ENCODE data around the gene ABHD15.

The ABHD15 gene

GRCh38 chr17:29546085-29546484 is 20.8 kb downstream of the ABHD15 start:
- no CpG with 5 or more reads among the region's 1 CpG for WGBS
- no peak overlapping the region for H2BK5ac ChIP-seq (ENCODE audit: low read depth, low read length, poor library complexity, severe bottlenecking)
- peaks cover 18 to 61% of the 10 kb centered on the region in 2 experiments for H3K36me3 ChIP-seq (ENCODE audit: control insufficient read depth in 1 of 2, insufficient read depth in 2 of 2, low read depth in 1 of 2, low read length in 2 of 2)
- H3K4me2 ChIP-seq (ENCODE audit: low read length, poor library complexity, severe bottlenecking): no peak overlapping the region
- no peak overlapping the region for H3K4me3 ChIP-seq (ENCODE audit: insufficient read depth in 1 of 2, low read depth in 1 of 2, low read length in 2 of 2)
- no peak overlapping the region for H2AFZ ChIP-seq (ENCODE audit: low read depth, low read length)
- H2BK120ac ChIP-seq (ENCODE audit: low read depth, low read length): no peak overlapping the region
- no peak overlapping the region for H3K23ac ChIP-seq (ENCODE audit: low read length in 2 of 2)
- H3K27me3 ChIP-seq (ENCODE audit: control insufficient read depth in 1 of 2, insufficient read depth in 1 of 2, low read length in 2 of 2): no peaks in the 10 kb centered on the region
- H3K18ac ChIP-seq (ENCODE audit: low read depth in 1 of 2, low read length in 2 of 2): no peak overlapping the region
- no peak overlapping the region for H2AK5ac ChIP-seq (ENCODE audit: low read length, severe bottlenecking)
- H3K4ac ChIP-seq (ENCODE audit: low read depth in 1 of 2, low read length in 2 of 2): no peak overlapping the region
- peak; percentile 70 for DNase-seq
- H2BK12ac ChIP-seq (ENCODE audit: low read length in 2 of 2): no peak overlapping the region
- peaks cover 10% of the 10 kb centered on the region for H3K79me1 ChIP-seq (replicated peaks; ENCODE audit: low read length, poor library complexity, severe bottlenecking)
- H4K8ac ChIP-seq (ENCODE audit: low read length): no peak overlapping the region
- H4K91ac ChIP-seq (ENCODE audit: low read length): no peak overlapping the region
- no peaks in the 10 kb centered on the region for H3K4me1 ChIP-seq (ENCODE audit: control insufficient read depth, insufficient read depth, low read depth, low read length)
- no peak overlapping the region for H2BK15ac ChIP-seq (ENCODE audit: low read depth, poor library complexity, severe bottlenecking)
- H3K27ac ChIP-seq (ENCODE audit: low read length, poor library complexity, severe bottlenecking): no peak overlapping the region
- no peak overlapping the region for H3K14ac ChIP-seq (ENCODE audit: low read length in 2 of 2)
- H3K9me3 ChIP-seq (ENCODE audit: control insufficient read depth, low read length): no peaks in the 10 kb centered on the region
- H3K9ac ChIP-seq (ENCODE audit: low read length): no peak overlapping the region

- DNase-seq: no peak
- Histone ChIP-seq H3K27me3 (ENCODE audit: control insufficient read depth in 1 of 2, insufficient read depth in 1 of 2, low read length in 2 of 2) (no peaks in the 10 kb centered on the region), H4K8ac (ENCODE audit: low read length) (no peak overlapping the region), H3K79me1 (replicated peaks; ENCODE audit: low read length, poor library complexity, severe bottlenecking) (peaks cover 16% of the 10 kb centered on the region), H3K9ac (ENCODE audit: low read length) (no peak overlapping the region), H3K4me3 (ENCODE audit: insufficient read depth in 1 of 2, low read depth in 1 of 2, low read length in 2 of 2) (no peak overlapping the region), H3K4ac (ENCODE audit: low read depth in 1 of 2, low read length in 2 of 2) (no peak overlapping the region), H3K14ac (ENCODE audit: low read length in 2 of 2) (no peak overlapping the region), H2AK5ac (ENCODE audit: low read length, severe bottlenecking) (no peak overlapping the region), H3K18ac (ENCODE audit: low read depth in 1 of 2, low read length in 2 of 2) (no peak overlapping the region), H2AFZ (ENCODE audit: low read depth, low read length) (no peak overlapping the region), H3K27ac (ENCODE audit: low read length, poor library complexity, severe bottlenecking) (no peak overlapping the region), H3K4me2 (ENCODE audit: low read length, poor library complexity, severe bottlenecking) (no peak overlapping the region), H3K36me3 (ENCODE audit: control insufficient read depth in 1 of 2, insufficient read depth in 2 of 2, low read depth in 1 of 2, low read length in 2 of 2) (peaks cover 26 to 72% of the 10 kb centered on the region in 2 experiments), H2BK5ac (ENCODE audit: low read depth, low read length, poor library complexity, severe bottlenecking) (no peak overlapping the region), H3K4me1 (ENCODE audit: control insufficient read depth, insufficient read depth, low read depth, low read length) (no peaks in the 10 kb centered on the region), H2BK15ac (ENCODE audit: low read depth, poor library complexity, severe bottlenecking) (no peak overlapping the region), H2BK12ac (ENCODE audit: low read length in 2 of 2) (no peak overlapping the region), H3K9me3 (ENCODE audit: control insufficient read depth, low read length) (no peaks in the 10 kb centered on the region), H3K23ac (ENCODE audit: low read length in 2 of 2) (no peak overlapping the region), H2BK120ac (ENCODE audit: low read depth, low read length) (no peak overlapping the region), H4K91ac (ENCODE audit: low read length) (no peak overlapping the region)
- 100% methylated on average over 4 of the region's 4 CpGs for WGBS
Observed at GRCh38 chr17:29544066-29544465, 22.8 kb downstream of the ABHD15 start.

- no peaks in the 10 kb centered on the region for H3K9me3 ChIP-seq (ENCODE audit: control insufficient read depth, low read length)
- no peak overlapping the region for H3K4me2 ChIP-seq (ENCODE audit: low read length, poor library complexity, severe bottlenecking)
- no peak overlapping the region for H2BK15ac ChIP-seq (ENCODE audit: low read depth, poor library complexity, severe bottlenecking)
- peaks cover 16% of the 10 kb centered on the region for H3K79me1 ChIP-seq (replicated peaks; ENCODE audit: low read length, poor library complexity, severe bottlenecking)
- H4K91ac ChIP-seq (ENCODE audit: low read length): no peak overlapping the region
- H2BK5ac ChIP-seq (ENCODE audit: low read depth, low read length, poor library complexity, severe bottlenecking): no peak overlapping the region
- no peak overlapping the region for H3K27ac ChIP-seq (ENCODE audit: low read length, poor library complexity, severe bottlenecking)
- H3K23ac ChIP-seq (ENCODE audit: low read length in 2 of 2): no peak overlapping the region
- WGBS: 94% methylated on average over 6 of the region's 8 CpGs
- H3K4me3 ChIP-seq (ENCODE audit: insufficient read depth in 1 of 2, low read depth in 1 of 2, low read length in 2 of 2): no peak overlapping the region
- H4K8ac ChIP-seq (ENCODE audit: low read length): no peak overlapping the region
- no peak overlapping the region for H3K9ac ChIP-seq (ENCODE audit: low read length)
- H2BK12ac ChIP-seq (ENCODE audit: low read length in 2 of 2): no peak overlapping the region
- no peak overlapping the region for H2AK5ac ChIP-seq (ENCODE audit: low read length, severe bottlenecking)
- H2AFZ ChIP-seq (ENCODE audit: low read depth, low read length): no peak overlapping the region
- no peak overlapping the region for H3K18ac ChIP-seq (ENCODE audit: low read depth in 1 of 2, low read length in 2 of 2)
- no peak for DNase-seq
- no peaks in the 10 kb centered on the region for H3K4me1 ChIP-seq (ENCODE audit: control insufficient read depth, insufficient read depth, low read depth, low read length)
- H3K4ac ChIP-seq (ENCODE audit: low read depth in 1 of 2, low read length in 2 of 2): no peak overlapping the region
- H3K27me3 ChIP-seq (ENCODE audit: control insufficient read depth in 1 of 2, insufficient read depth in 1 of 2, low read length in 2 of 2): no peaks in the 10 kb centered on the region
- peaks cover 36 to 58% of the 10 kb centered on the region in 2 experiments for H3K36me3 ChIP-seq (ENCODE audit: control insufficient read depth in 1 of 2, insufficient read depth in 2 of 2, low read depth in 1 of 2, low read length in 2 of 2)
- no peak overlapping the region for H2BK120ac ChIP-seq (ENCODE audit: low read depth, low read length)
- H3K14ac ChIP-seq (ENCODE audit: low read length in 2 of 2): no peak overlapping the region
Observed at GRCh38 chr17:29533976-29534375, 32.9 kb downstream of the ABHD15 start.

GRCh38 chr17:29526322-29526721 is 40.5 kb downstream of the ABHD15 start:
- Histone ChIP-seq H3K36me3 (ENCODE audit: control insufficient read depth in 1 of 2, insufficient read depth in 2 of 2, low read depth in 1 of 2, low read length in 2 of 2) (peaks cover 35 to 75% of the 10 kb centered on the region in 2 experiments), H3K14ac (ENCODE audit: low read length in 2 of 2) (no peak overlapping the region), H3K23ac (ENCODE audit: low read length in 2 of 2) (no peak overlapping the region), H2BK15ac (ENCODE audit: low read depth, poor library complexity, severe bottlenecking) (no peak overlapping the region), H3K27me3 (ENCODE audit: control insufficient read depth in 1 of 2, insufficient read depth in 1 of 2, low read length in 2 of 2) (no peaks in the 10 kb centered on the region), H3K27ac (ENCODE audit: low read length, poor library complexity, severe bottlenecking) (no peak overlapping the region), H2AK5ac (ENCODE audit: low read length, severe bottlenecking) (no peak overlapping the region), H3K18ac (ENCODE audit: low read depth in 1 of 2, low read length in 2 of 2) (no peak overlapping the region), H3K4me3 (ENCODE audit: insufficient read depth in 1 of 2, low read depth in 1 of 2, low read length in 2 of 2) (no peak overlapping the region), H2BK5ac (ENCODE audit: low read depth, low read length, poor library complexity, severe bottlenecking) (no peak overlapping the region), H4K91ac (ENCODE audit: low read length) (no peak overlapping the region), H2BK120ac (ENCODE audit: low read depth, low read length) (no peak overlapping the region), H4K8ac (ENCODE audit: low read length) (no peak overlapping the region), H3K79me1 (replicated peaks; ENCODE audit: low read length, poor library complexity, severe bottlenecking) (peaks cover 12% of the 10 kb centered on the region), H2BK12ac (ENCODE audit: low read length in 2 of 2) (no peak overlapping the region), H3K4me2 (ENCODE audit: low read length, poor library complexity, severe bottlenecking) (no peak overlapping the region), H2AFZ (ENCODE audit: low read depth, low read length) (no peak overlapping the region), H3K9me3 (ENCODE audit: control insufficient read depth, low read length) (no peaks in the 10 kb centered on the region), H3K9ac (ENCODE audit: low read length) (no peak overlapping the region), H3K4ac (ENCODE audit: low read depth in 1 of 2, low read length in 2 of 2) (no peak overlapping the region), H3K4me1 (ENCODE audit: control insufficient read depth, insufficient read depth, low read depth, low read length) (no peaks in the 10 kb centered on the region)
- WGBS: 97% methylated on average over 3 of the region's 3 CpGs
- DNase-seq: peak; percentile 24
